ENCODE measurements around the gene SLC22A12.
"Not testable (repeated sequence)": the region's sequence is repeated elsewhere in the genome, so short reads cannot be mapped to it uniquely, and the experiment has no call there.

Gene SLC22A12

DNA sequence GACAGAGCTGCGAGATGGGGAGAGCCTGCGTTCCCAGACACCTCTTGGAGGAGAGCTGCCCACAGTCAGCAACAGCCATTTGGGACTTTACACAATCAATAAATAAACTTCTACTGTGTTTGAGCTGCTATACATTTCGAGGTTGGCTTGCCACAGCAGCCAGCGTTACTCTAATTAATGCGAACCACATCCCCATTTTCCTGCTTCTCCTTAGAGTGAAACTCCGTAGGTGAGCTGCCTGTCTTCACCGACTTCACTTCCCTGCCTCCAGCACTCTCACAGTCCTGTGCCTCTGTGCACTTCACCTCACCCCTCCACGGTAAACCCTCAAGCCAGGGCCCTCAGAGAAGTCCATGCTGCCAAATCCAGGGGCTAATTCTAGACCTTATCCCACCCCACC is 5.9 kb upstream of the SLC22A12 start:
- no peak for DNase-seq (ENCODE audit: low read depth in 2 of 2)

DNA sequence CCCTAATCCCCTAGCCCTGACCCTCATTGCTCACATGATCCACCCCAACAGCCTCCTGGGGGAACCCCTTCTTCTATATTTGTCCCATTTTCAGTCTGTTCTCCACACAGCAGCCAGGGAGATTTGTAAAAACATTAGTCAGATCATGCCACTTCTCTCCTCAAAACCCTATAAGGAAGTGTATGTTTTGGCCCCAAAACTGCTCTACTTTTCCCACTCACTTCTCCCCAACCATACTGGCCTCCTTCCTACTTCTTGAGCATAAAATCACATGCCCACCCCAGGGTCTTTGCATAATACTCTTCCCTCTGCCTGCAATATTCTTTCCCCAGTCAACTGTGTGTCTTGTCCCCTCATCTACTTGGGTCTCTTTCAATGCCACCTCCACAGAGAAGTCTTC is 4.7 kb upstream of the SLC22A12 start:
- no peak for DNase-seq (ENCODE audit: low read depth in 2 of 2)

GRCh38 chr11:64588701-64589100 is 2.3 kb upstream of the SLC22A12 start:
- no peak for DNase-seq (ENCODE audit: low read depth in 2 of 2)

DNA sequence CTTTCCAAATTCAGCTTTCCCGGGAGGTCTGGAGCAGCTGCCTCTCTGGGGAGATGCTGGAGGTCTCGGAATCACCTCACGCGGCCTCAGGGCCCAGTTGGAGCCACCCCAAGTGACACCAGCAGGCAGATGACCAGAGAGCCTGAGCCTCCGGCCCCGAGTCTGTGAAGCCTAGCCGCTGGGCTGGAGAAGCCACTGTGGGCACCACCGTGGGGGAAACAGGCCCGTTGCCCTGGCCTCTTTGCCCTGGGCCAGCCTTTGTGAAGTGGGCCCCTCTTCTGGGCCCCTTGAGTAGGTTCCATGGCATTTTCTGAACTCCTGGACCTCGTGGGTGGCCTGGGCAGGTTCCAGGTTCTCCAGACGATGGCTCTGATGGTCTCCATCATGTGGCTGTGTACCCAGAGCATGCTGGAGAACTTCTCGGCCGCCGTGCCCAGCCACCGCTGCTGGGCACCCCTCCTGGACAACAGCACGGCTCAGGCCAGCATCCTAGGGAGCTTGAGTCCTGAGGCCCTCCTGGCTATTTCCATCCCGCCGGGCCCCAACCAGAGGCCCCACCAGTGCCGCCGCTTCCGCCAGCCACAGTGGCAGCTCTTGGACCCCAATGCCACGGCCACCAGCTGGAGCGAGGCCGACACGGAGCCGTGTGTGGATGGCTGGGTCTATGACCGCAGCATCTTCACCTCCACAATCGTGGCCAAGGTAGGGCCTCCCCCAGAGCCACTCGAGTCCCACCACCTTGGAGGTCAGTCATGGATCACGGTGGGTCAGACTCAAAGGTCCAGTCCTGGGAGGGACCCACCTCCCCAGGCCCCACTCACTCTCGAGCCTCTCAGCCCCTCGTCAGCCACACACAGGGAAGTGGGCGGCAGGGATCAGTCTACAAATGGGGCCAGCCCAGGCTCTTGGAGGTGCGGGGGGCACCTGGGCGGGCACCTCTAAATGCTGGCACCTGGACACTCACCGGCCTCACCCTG is 525 bp downstream of the SLC22A12 start:
- no peak for DNase-seq (ENCODE audit: low read depth in 2 of 2)

GRCh38 chr11:64592234-64592615 is 1.2 kb downstream of the SLC22A12 start:
- no peak for DNase-seq (ENCODE audit: low read depth in 2 of 2)

- no peak for DNase-seq (ENCODE audit: low read depth in 2 of 2)
Measured at GRCh38 chr11:64592656-64593055, 1.6 kb downstream of the SLC22A12 start.

DNA sequence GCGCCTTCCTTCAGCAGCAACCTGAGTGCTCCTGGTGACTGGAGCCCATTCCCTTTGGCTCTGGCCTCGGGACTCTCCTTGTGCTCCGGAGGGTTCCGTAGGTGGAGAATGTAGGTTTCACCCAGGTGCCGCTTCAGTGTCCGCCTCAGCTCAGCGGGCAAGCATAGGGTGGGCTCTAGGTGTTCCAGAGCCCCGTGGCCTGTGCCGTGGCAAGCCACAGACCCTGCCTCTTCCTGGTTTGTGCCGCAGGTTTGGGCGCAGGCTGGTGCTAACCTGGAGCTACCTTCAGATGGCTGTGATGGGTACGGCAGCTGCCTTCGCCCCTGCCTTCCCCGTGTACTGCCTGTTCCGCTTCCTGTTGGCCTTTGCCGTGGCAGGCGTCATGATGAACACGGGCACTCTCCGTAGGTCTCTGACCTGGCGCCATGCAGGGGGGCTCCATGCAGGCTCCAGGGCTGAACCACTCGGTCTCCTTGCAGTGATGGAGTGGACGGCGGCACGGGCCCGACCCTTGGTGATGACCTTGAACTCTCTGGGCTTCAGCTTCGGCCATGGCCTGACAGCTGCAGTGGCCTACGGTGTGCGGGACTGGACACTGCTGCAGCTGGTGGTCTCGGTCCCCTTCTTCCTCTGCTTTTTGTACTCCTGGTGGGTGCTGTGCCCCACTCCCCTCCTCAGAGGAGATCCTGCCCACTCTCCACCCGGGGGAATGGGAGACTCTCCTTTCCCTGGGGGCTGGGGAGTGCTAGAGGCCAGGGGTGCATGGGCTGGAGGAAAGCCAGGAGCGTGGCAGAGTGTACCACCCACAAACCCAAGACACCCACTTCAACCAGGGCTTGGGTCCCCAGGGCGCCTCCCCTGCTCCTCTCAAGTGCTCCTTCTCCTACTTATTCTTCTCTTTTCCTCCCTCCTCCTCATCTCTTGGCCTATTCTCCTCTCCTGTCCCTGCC is 2.4 kb downstream of the SLC22A12 start:
- DNase-seq (ENCODE audit: low read depth in 2 of 2) = no peak

GRCh38 chr11:64594159-64594939 is 3.3 kb downstream of the SLC22A12 start:
- no peak for DNase-seq (ENCODE audit: low read depth in 2 of 2)

DNA sequence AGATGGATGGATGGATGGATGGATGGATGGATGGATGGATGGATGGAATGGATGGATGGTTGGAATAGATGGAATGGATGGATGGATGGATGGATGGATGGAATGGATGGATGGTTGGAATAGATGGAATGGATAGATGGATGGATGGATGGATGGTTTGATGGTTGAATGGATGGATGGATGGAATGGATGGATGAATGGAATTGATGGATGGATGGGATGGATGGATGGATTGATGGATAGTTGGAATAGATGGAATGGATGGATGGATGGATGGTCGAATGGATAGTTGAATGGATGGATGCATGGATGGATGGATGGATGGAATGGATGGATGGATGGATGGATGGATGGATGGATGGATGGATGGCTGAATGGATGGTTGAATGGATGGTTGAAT is 4.9 kb downstream of the SLC22A12 start:
- not testable (repeated sequence) for DNase-seq (ENCODE audit: low read depth in 2 of 2)

DNA sequence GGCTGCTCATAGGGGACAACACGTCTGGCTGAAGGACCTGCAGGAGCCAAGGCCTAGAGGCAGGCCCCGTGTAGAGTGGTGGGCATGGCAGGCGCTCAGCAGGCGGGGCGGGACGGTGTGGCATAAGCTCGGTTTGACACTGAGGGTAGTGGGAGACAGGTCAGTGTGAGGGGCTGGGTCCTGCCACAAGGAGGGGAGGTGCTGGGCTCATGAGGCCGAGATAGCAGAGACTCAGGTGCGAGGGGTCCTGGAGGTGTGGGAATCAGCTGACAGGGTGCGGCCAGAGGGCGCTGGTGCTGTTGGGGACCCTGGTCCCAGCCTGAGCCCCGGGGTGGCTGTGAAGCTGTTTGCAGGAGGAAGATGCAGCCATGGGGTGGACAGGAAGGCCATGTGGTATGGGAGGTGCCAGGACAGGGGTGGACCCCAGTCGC is 6.7 kb downstream of the SLC22A12 start:
- DNase-seq (ENCODE audit: low read depth in 2 of 2) = no peak

DNA sequence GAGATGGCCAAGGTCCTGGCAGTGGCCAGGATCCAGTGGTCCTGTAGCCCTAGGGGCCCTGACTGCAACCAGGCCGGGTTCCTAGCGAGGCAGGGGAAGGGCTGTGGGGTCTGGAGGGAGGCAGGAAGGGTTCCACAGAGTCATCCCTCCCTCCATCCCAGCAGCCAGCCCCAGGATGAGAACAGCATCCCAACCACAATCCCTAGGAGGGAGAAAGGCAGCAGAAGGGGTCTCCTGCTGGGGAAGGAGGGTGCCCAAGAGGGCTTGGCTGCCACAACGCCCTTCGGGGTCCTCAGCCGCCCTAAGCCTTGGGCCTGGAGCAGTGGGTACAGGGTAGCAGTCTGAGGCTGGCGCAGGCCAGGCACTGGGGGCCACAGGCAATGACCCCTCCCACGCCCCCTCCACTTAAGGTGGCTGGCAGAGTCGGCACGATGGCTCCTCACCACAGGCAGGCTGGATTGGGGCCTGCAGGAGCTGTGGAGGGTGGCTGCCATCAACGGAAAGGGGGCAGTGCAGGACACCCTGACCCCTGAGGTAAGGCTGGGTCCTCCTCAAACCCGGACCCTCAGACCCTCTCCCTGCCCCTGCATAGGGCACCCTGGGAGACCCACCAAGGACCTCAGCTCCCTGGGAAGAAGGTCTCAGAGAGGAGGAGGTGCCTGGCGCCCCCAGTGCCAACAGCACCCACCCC is 7.2 kb downstream of the SLC22A12 start:
- DNase-seq (ENCODE audit: low read depth in 2 of 2) = no peak

DNA sequence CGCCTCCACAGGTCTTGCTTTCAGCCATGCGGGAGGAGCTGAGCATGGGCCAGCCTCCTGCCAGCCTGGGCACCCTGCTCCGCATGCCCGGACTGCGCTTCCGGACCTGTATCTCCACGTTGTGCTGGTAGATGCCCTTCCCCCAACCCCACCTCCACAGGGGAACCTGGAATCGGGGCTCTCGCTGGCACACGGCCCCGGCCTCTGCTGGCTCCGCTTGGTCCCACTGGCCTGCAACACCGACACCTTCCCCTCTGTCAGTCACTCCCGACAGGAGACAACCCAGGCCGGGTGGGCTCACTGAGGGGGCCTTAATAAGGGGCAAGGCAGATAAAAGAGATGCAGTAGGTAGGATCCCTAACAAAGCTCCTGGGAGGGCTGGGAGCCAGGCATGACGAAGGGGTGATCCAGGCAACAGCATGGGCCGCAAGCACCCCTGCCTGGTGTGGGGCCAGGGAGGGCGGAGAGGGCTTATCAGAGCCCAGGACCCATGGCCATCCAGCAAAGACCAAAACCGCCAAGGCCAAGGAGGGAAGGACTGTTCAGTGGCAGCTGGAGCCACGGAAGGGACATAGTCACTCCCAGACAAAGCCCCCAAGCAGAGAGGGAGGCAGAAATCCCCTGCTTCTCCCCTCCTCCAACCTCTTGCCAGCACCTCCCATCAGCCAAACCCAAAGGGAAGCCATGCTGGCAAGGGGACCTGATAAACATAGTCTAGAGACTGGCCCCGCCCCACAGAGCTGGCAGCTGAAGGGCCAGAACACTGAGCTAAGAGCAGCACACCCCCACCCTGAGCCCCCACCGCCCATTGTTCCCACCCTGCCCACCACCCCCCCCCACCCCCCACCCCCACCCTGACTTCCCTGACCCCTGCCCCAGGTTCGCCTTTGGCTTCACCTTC is 8.0 kb downstream of the SLC22A12 start:
- no peak for DNase-seq (ENCODE audit: low read depth in 2 of 2)

GRCh38 chr11:64599698-64600211 is 8.7 kb downstream of the SLC22A12 start:
- no peak for DNase-seq (ENCODE audit: low read depth in 2 of 2)

DNA sequence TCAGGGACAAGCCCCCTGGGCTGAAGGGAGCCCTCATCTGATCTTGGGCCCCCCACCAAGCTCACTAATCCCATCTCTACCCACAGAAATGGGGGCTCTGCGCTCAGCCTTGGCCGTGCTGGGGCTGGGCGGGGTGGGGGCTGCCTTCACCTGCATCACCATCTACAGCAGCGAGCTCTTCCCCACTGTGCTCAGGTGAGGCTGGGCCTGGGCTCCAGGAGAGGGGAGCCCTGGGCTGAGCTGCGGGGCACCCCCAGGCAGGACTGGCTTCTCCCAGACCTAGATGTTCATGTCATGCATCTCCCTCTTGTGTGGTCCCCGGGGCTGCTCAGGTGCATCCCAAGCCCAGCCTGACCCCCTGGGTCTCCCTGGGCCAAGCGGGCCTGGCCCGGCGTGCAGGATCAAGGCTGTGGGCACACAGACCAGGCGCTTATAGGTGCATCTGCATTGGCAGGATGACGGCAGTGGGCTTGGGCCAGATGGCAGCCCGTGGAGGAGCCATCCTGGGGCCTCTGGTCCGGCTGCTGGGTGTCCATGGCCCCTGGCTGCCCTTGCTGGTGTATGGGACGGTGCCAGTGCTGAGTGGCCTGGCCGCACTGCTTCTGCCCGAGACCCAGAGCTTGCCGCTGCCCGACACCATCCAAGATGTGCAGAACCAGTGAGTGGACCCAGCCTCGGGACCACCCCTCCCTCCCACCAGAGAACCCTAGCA is 9.4 kb downstream of the SLC22A12 start:
- DNase-seq (ENCODE audit: low read depth in 2 of 2) = no peak

DNA sequence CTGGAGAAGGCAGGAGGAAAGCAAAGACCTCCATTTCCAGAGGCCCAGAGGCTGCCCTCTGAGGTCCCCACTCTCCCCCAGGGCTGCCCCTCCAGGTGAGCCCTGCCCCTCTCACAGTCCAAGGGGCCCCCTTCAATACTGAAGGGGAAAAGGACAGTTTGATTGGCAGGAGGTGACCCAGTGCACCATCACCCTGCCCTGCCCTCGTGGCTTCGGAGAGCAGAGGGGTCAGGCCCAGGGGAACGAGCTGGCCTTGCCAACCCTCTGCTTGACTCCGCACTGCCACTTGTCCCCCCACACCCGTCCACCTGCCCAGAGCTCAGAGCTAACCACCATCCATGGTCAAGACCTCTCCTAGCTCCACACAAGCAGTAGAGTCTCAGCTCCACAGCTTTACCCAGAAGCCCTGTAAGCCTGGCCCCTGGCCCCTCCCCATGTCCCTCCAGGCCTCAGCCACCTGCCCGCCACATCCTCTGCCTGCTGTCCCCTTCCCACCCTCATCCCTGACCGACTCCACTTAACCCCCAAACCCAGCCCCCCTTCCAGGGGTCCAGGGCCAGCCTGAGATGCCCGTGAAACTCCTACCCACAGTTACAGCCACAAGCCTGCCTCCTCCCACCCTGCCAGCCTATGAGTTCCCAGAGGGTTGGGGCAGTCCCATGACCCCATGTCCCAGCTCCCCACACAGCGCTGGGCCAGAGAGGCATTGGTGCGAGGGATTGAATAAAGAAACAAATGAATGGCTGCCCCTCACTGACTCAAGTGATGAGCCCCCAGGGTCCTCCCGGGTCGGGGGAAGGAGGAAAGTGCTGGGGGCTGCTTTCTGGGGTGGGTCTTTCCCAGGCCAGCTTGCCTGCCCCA is 10.8 kb downstream of the SLC22A12 start:
- no peak for DNase-seq (ENCODE audit: low read depth in 2 of 2)

- DNase-seq (ENCODE audit: low read depth in 2 of 2) = no peak
Measured at GRCh38 chr11:64602466-64603070, 11.5 kb downstream of the SLC22A12 start.

DNA sequence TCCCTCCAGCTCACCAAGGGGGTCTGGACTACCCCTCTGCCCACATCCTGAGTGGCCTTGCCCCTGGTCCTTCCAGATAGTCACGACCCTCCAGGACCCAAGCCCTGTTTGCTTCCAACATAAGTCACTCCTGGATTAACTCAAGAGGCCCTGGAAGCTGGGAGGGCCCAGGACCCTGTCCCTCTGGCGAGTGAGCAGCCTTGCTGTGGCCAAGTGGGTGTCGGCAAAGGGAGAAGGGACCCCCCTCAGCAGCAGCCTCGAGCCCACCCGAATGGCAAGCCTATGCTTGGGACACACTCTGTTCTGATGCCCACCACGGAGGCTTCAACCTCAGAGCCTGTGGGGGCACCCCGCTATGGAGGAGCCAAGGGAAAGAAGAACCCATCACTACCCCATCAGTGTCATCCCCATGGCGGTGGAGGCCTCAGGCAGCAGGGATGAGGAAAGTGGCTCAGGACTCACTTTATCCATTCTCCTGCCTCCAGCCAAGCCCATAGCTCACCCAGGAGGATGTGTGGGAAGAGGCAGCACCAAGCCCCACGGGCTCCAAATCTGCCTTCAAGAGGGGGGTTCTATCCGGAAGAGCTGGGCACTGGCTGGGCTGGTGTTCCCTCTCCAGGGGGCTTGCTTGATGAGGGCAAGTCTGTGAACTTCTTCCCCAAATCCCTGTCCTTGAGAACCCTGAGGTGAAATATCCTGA is 12.5 kb downstream of the SLC22A12 start:
- no peak for DNase-seq (ENCODE audit: low read depth in 2 of 2)

Data from stimulated activated CD8-positive, alpha-beta memory T cell treated with anti-CD3 and anti-CD28 coated beads, Interleukin-7, amount 100 ng/mL, for 4 hours (primary cell).